HPDE6-E6E7 (cell line): ENCODE results near the gene SAMD4B.
A peak's percentile ranks its signal among the peaks of the same experiment; 100 is the strongest.

Experiments used
- DNase-seq: peaks from one replicate; pipeline ENCODE4 v3.0.0; 2011; ENCODE audit warnings: missing footprints; ENCODE audit errors: extremely low spot score

The SAMD4B gene

GRCh38 chr19:39390751-39391437 lies 48.7 kb downstream of the SAMD4B start, which contains the start of the genes MED29 and PAF1:
TSS of gene MED29 (plus strand) at chr19:39391378. CDS start at chr19:39391423, 45 bp downstream.
TSS of gene PAF1 (minus strand) at chr19:39391106. CDS start at chr19:39390864, 242 bp downstream.
- peak; percentile 99 for DNase-seq

GRCh38 chr19:39397360-39398296 lies 55.4 kb downstream of the SAMD4B start:
- no peak for DNase-seq

- DNase-seq = no peak
These were observed 56.2 kb downstream of the SAMD4B start for GRCh38 chr19:39398297-39398864.

- DNase-seq = no peak
These were observed 57.4 kb downstream of the SAMD4B start for GRCh38 chr19:39399668-39400050.

GRCh38 chr19:39400061-39400460 lies 57.8 kb downstream of the SAMD4B start:
- no peak for DNase-seq

- DNase-seq = no peak
These were observed 58.9 kb downstream of the SAMD4B start for GRCh38 chr19:39401070-39401548.

GRCh38 chr19:39401549-39402345 lies 59.5 kb downstream of the SAMD4B start:
- no peak for DNase-seq

- DNase-seq = no peak
These were observed 60.4 kb downstream of the SAMD4B start for GRCh38 chr19:39402346-39403300.

- DNase-seq = no peak
These were observed 61.4 kb downstream of the SAMD4B start for GRCh38 chr19:39403331-39404312.

GRCh38 chr19:39405261-39405957 lies 63.2 kb downstream of the SAMD4B start:
- DNase-seq = no peak

- no peak for DNase-seq
These were observed 63.9 kb downstream of the SAMD4B start for GRCh38 chr19:39405958-39406655.

GRCh38 chr19:39406656-39407409 lies 64.6 kb downstream of the SAMD4B start, which contains the start of gene ZFP36:
TSS of gene ZFP36 (plus strand) at chr19:39406847. CDS start at chr19:39406905, 58 bp downstream.
- DNase-seq = no peak

GRCh38 chr19:39407410-39407659 lies 65.1 kb downstream of the SAMD4B start:
- no peak for DNase-seq

- no peak for DNase-seq
These were observed 65.6 kb downstream of the SAMD4B start for GRCh38 chr19:39407660-39408391.

- no peak for DNase-seq
These were observed 66.4 kb downstream of the SAMD4B start for GRCh38 chr19:39408392-39409207.
